CD4-positive, CD25-positive, alpha-beta regulatory T cell (primary cell): ENCODE results near the gene PPIL4. TPM values are rescaled to one million over a fixed set of nuclear protein-coding genes. Genes with fewer than 3 reads are reported as not detected.
A peak's percentile ranks its signal among the peaks of the same experiment; 100 is the strongest.

ENCODE experiments used
- ATAC-seq, 2 donors: fragments of 150-1000 bp; cut with Tn5 transposase; one replicate each; pipeline ENCODE4 v1.10.0; 2021; ENCODE audit warnings: low read depth in 2 of 2, moderate number of reproducible peaks in 2 of 2, moderate library complexity in 1 of 2
- DNase-seq, 3 donors: peaks; one replicate each; pipeline versions ENCODE4 v3.0.0 to v3.0.0-alpha.2; 2012 to 2022; ENCODE audit warnings: mixed read lengths in 1 of 3
- H3K27ac ChIP-seq: one replicate; pipeline ENCODE4 v1.7.0; 2013; ENCODE audit warnings: mild to moderate bottlenecking, low read length; ENCODE audit not compliant: insufficient read depth, poor library complexity, severe bottlenecking
- H3K27me3 ChIP-seq: one replicate; pipeline ENCODE4 v1.7.0; 2013; ENCODE audit warnings: low read length; ENCODE audit not compliant: control insufficient read depth, insufficient read depth
- H3K36me3 ChIP-seq: one replicate; pipeline ENCODE4 v1.7.0; 2013; ENCODE audit warnings: mild to moderate bottlenecking, low read length, moderate library complexity; ENCODE audit not compliant: control insufficient read depth, insufficient read depth
- H3K4me1 ChIP-seq: 2 replicates; pipeline ENCODE4 v1.7.0; 2013; ENCODE audit warnings: mild to moderate bottlenecking, low read length; ENCODE audit not compliant: insufficient read depth, control insufficient read depth, poor library complexity, severe bottlenecking
- H3K4me3 ChIP-seq: one replicate; pipeline ENCODE4 v1.7.0; 2013; ENCODE audit warnings: low read depth, mild to moderate bottlenecking, low read length, moderate library complexity
- H3K9me3 ChIP-seq, 2 experiments: 1 replicate in 1 of 2; 2 replicates in 1 of 2; pipeline ENCODE4 v1.7.0; 2013; ENCODE audit warnings: low read length in 2 of 2, mild to moderate bottlenecking in 1 of 2, moderate library complexity in 1 of 2; ENCODE audit not compliant: control insufficient read depth in 2 of 2
- H3K27ac Mint-ChIP-seq, 3 donors: one replicate each; pipeline ENCODE4 v1.8.0; 2020 to 2022; ENCODE audit warnings: mild to moderate bottlenecking in 3 of 3, mixed read lengths in 3 of 3, moderate library complexity in 2 of 3
- H3K27me3 Mint-ChIP-seq: one replicate; pipeline ENCODE4 v1.8.0; 2022; ENCODE audit warnings: mild to moderate bottlenecking, mixed read lengths
- H3K36me3 Mint-ChIP-seq: one replicate; pipeline ENCODE4 v1.8.0; 2020; ENCODE audit warnings: mixed read lengths
- H3K4me1 Mint-ChIP-seq, 4 donors: one replicate each; pipeline ENCODE4 v1.8.0; 2020 to 2022; ENCODE audit warnings: mixed read lengths in 4 of 4, mild to moderate bottlenecking in 1 of 4
- H3K4me3 Mint-ChIP-seq, 4 donors: one replicate each; pipeline ENCODE4 v1.8.0; 2020 to 2022; ENCODE audit warnings: mild to moderate bottlenecking in 4 of 4, mixed read lengths in 4 of 4, moderate library complexity in 3 of 4
- H3K9me3 Mint-ChIP-seq, 7 donors: one replicate each; pipeline ENCODE4 v1.8.0; 2020 to 2022; ENCODE audit warnings: mixed read lengths in 7 of 7, mild to moderate bottlenecking in 3 of 7, moderate library complexity in 2 of 7
- polyA plus RNA-seq, 4 donors: library from polyadenylated mRNA; unstranded; fragments of 300-500 nt; fragmentation: Illumina TruSeq; gene quantifications; one replicate each; pipeline ENCODE4 v1.2.3, GENCODE V29; 2021
- total RNA-seq: library from RNA; stranded (reverse); gene quantifications from one replicate; pipeline ENCODE4 v1.2.3, GENCODE V29; 2022

PPIL4 gene
- total and polyA plus RNA-seq, 5 donors from 2014 or later: 10.0 to 40.8 (median 12.8) TPM

GRCh38 chr6:149567194-149567586 lies 21.3 kb upstream of the PPIL4 start:
- Mint-ChIP-seq H3K4me1 (peaks cover 5 to 33% (median 20%) of the 10 kb centered on the region in 4 donors), H3K27ac (peak overlapping the region; percentile 56 to 95 (median 88)), H3K36me3 (no peaks in the 10 kb centered on the region), H3K27me3 (peaks cover 4% of the 10 kb centered on the region), H3K4me3 (peak overlapping the region; percentile 93 to 99 (median 97)), H3K9me3 (no peaks in the 10 kb centered on the region)
- DNase-seq (no peak), ATAC-seq (no peak)
- Histone ChIP-seq H3K27ac (peak overlapping the region; percentile 91), H3K27me3 (no peaks in the 10 kb centered on the region), H3K9me3 (no peaks in the 10 kb centered on the region), H3K36me3 (no peaks in the 10 kb centered on the region), H3K4me1 (peaks cover 19% of the 10 kb centered on the region), H3K4me3 (peak overlapping the region; percentile 82)

GRCh38 chr6:149566410-149567193 lies 20.8 kb upstream of the PPIL4 start:
- Mint-ChIP-seq H3K4me3 (peak overlapping the region; percentile 93 to 99 (median 97)), H3K27ac (peak overlapping the region; percentile 56 to 95 (median 88)), H3K4me1 (peaks cover 5 to 33% (median 20%) of the 10 kb centered on the region in 4 donors), H3K27me3 (peaks cover 4% of the 10 kb centered on the region), H3K36me3 (no peaks in the 10 kb centered on the region), H3K9me3 (no peaks in the 10 kb centered on the region)
- no peaks in the 10 kb centered on the region for H3K36me3 ChIP-seq
- ATAC-seq: peak; percentile 4 to 7
- H3K27me3 ChIP-seq: no peaks in the 10 kb centered on the region
- H3K4me3 ChIP-seq: peak overlapping the region; percentile 82
- DNase-seq: peak; percentile 38 to 66 (median 54)
- peaks cover 19% of the 10 kb centered on the region for H3K4me1 ChIP-seq
- H3K27ac ChIP-seq: peak overlapping the region; percentile 91
- no peaks in the 10 kb centered on the region for H3K9me3 ChIP-seq

- Histone ChIP-seq H3K9me3 (no peaks in the 10 kb centered on the region), H3K27me3 (no peaks in the 10 kb centered on the region), H3K27ac (peak within 1 kb of the TSS; percentile 91), H3K4me1 (peaks cover 19% of the 10 kb centered on the region), H3K36me3 (no peaks in the 10 kb centered on the region), H3K4me3 (peak within 1 kb of the TSS; percentile 94)
- Mint-ChIP-seq H3K4me3 (peak within 1 kb of the TSS; percentile 97 to 99 (median 98)), H3K27ac (peak within 1 kb of the TSS; percentile 83 to 98 (median 97)), H3K9me3 (no peaks in the 10 kb centered on the region), H3K36me3 (no peaks in the 10 kb centered on the region), H3K27me3 (peaks cover 6% of the 10 kb centered on the region), H3K4me1 (peaks cover 0 to 31% (median 19%) of the 10 kb centered on the region in 4 donors)
- DNase-seq: peak; percentile 92 to 96 (median 95)
- peak; percentile 82 to 85 for ATAC-seq
These were observed 19.9 kb upstream of the PPIL4 start, which contains the start of gene GINM1 for GRCh38 chr6:149565527-149566409. GINM1 (plus strand) TSS chr6:149566375; CDS start chr6:149566415, 40 bp downstream.

GRCh38 chr6:149563928-149564325 lies 18.1 kb upstream of the PPIL4 start:
- H3K9me3 Mint-ChIP-seq: no peaks in the 10 kb centered on the region
- H3K4me1 Mint-ChIP-seq: peaks cover 0 to 23% (median 14%) of the 10 kb centered on the region in 4 donors
- peaks cover 19% of the 10 kb centered on the region for H3K4me1 ChIP-seq
- no peak overlapping the region for H3K4me3 ChIP-seq
- no peaks in the 10 kb centered on the region for H3K36me3 Mint-ChIP-seq
- H3K27ac Mint-ChIP-seq: no peak overlapping the region
- no peaks in the 10 kb centered on the region for H3K27me3 ChIP-seq
- H3K9me3 ChIP-seq: no peaks in the 10 kb centered on the region
- H3K36me3 ChIP-seq: no peaks in the 10 kb centered on the region
- ATAC-seq (no peak), DNase-seq (no peak)
- no peak overlapping the region for H3K27ac ChIP-seq
- peak overlapping the region in 3 of 4 donors; percentile 41 to 62 (median 54) for H3K4me3 Mint-ChIP-seq
- peaks cover 21% of the 10 kb centered on the region for H3K27me3 Mint-ChIP-seq

GRCh38 chr6:149563203-149563927 lies 17.5 kb upstream of the PPIL4 start:
- DNase-seq (no peak), ATAC-seq (no peak)
- Histone ChIP-seq H3K4me1 (peaks cover 19% of the 10 kb centered on the region), H3K27ac (no peak overlapping the region), H3K9me3 (no peaks in the 10 kb centered on the region), H3K4me3 (no peak overlapping the region), H3K27me3 (peaks cover under 1% of the 10 kb centered on the region), H3K36me3 (no peaks in the 10 kb centered on the region)
- Mint-ChIP-seq H3K4me3 (peak overlapping the region in 1 of 4 donors; percentile 62), H3K4me1 (peaks cover 0 to 23% (median 14%) of the 10 kb centered on the region in 4 donors), H3K27ac (no peak overlapping the region), H3K9me3 (no peaks in the 10 kb centered on the region), H3K27me3 (peaks cover 26% of the 10 kb centered on the region), H3K36me3 (no peaks in the 10 kb centered on the region)

- peak in 1 of 3 donors; percentile 34 for DNase-seq
- Mint-ChIP-seq H3K9me3 (no peaks in the 10 kb centered on the region), H3K27me3 (peaks cover 47% of the 10 kb centered on the region), H3K36me3 (no peaks in the 10 kb centered on the region), H3K4me1 (peaks cover 0 to 8% (median 4%) of the 10 kb centered on the region in 4 donors), H3K27ac (no peak overlapping the region), H3K4me3 (peak overlapping the region in 2 of 4 donors; percentile 8 to 78)
- no peaks in the 10 kb centered on the region for H3K36me3 ChIP-seq
- no peaks in the 10 kb centered on the region for H3K9me3 ChIP-seq
- no peak overlapping the region for H3K4me3 ChIP-seq
- H3K4me1 ChIP-seq: peaks cover 6% of the 10 kb centered on the region
- no peak overlapping the region for H3K27ac ChIP-seq
- H3K27me3 ChIP-seq: peaks cover 9% of the 10 kb centered on the region
- ATAC-seq: peak in 1 of 2 donors; percentile 39
These were observed 14.9 kb upstream of the PPIL4 start for GRCh38 chr6:149560736-149561135.

GRCh38 chr6:149559389-149559788 lies 13.5 kb upstream of the PPIL4 start:
- no peaks in the 10 kb centered on the region for H3K9me3 Mint-ChIP-seq
- H3K36me3 ChIP-seq: no peaks in the 10 kb centered on the region
- no peak overlapping the region for H3K4me3 ChIP-seq
- H3K4me1 Mint-ChIP-seq: no peaks in the 10 kb centered on the region
- no peaks in the 10 kb centered on the region for H3K36me3 Mint-ChIP-seq
- H3K27ac Mint-ChIP-seq: no peak overlapping the region
- H3K9me3 ChIP-seq: no peaks in the 10 kb centered on the region
- ATAC-seq (no peak), DNase-seq (no peak)
- H3K27me3 ChIP-seq: peaks cover 9% of the 10 kb centered on the region
- no peak overlapping the region for H3K27ac ChIP-seq
- peaks cover 60% of the 10 kb centered on the region for H3K27me3 Mint-ChIP-seq
- no peaks in the 10 kb centered on the region for H3K4me1 ChIP-seq
- peak overlapping the region in 1 of 4 donors; percentile 69 for H3K4me3 Mint-ChIP-seq
